ENCODE results near the gene EXOC1L. TPM values are rescaled to one million over a fixed set of nuclear protein-coding genes. Genes with fewer than 3 reads are reported as not detected.

Gene EXOC1L
- total RNA-seq, 4 donors from 2014 or later: not detected

DNA sequence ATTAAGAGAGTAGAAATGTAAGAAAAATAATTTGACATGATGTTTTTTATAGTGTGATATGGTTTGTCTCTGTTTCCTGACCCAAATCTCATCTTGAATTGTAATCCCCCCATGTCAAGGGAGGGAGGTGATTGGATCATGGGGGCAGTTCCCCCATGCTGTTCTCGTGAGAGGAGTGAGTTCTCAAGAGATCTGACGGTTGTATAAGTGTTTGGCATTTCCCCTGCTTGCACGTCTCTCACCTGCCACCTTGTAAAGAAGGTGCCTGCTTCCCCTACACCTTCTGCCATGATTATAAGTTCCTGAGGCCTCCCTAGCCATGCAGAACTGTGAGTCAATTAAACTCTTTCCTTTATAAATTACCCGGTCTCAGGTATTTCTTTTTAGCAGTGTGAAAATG lies 34.8 kb upstream of the EXOC1L start:
- Histone ChIP-seq H3K4me1 (no peaks in the 10 kb centered on the region), H3K9me3 (no peaks in the 10 kb centered on the region), H3K27ac (no peak overlapping the region), H3K27me3 (no peaks in the 10 kb centered on the region), H3K36me3 (no peaks in the 10 kb centered on the region), H3K4me3 (no peak overlapping the region)
- DNase-seq (ENCODE audit: low spot score in 2 of 2): no peak
- 42 to 44% methylated on average over 4 of the region's 4 CpGs for WGBS, 2 donors
- TF ChIP-seq EP300 (IDR thresholded peaks at IDR 0.05) (no peak), POLR2A (IDR thresholded peaks at IDR 0.05) (no peak)
- TF ChIP-seq, protein P1, sequence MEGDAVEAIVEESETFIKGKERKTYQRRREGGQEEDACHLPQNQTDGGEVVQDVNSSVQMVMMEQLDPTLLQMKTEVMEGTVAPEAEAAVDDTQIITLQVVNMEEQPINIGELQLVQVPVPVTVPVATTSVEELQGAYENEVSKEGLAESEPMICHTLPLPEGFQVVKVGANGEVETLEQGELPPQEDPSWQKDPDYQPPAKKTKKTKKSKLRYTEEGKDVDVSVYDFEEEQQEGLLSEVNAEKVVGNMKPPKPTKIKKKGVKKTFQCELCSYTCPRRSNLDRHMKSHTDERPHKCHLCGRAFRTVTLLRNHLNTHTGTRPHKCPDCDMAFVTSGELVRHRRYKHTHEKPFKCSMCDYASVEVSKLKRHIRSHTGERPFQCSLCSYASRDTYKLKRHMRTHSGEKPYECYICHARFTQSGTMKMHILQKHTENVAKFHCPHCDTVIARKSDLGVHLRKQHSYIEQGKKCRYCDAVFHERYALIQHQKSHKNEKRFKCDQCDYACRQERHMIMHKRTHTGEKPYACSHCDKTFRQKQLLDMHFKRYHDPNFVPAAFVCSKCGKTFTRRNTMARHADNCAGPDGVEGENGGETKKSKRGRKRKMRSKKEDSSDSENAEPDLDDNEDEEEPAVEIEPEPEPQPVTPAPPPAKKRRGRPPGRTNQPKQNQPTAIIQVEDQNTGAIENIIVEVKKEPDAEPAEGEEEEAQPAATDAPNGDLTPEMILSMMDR (IDR thresholded peaks at IDR 0.05): no peak

DNA sequence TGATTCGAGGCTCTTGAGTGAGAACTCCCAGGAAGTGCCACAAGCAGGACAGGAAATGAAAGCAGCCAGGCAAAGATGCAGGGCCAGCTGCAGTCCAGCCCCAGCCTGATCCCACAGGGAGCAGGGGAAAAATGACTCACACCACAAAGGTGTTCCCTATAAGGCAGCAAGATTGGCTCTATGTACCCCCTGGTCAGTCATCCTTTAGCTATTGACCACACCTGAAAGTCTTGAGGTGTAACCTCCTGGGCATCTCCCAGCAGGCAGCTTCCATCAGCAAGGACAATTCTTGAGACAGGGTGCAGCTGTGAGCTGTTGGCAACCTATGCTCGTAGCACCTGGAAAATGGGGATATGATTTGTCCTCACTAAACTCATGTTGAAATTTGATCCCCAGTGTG lies 27.9 kb upstream of the EXOC1L start:
- TF ChIP-seq EP300 (IDR thresholded peaks at IDR 0.05) (no peak), POLR2A (IDR thresholded peaks at IDR 0.05) (no peak)
- TF ChIP-seq, protein P1 (IDR thresholded peaks at IDR 0.05): no peak
- H3K9me3 ChIP-seq: no peaks in the 10 kb centered on the region
- peaks cover 0 to 34% of the 10 kb centered on the region in 2 donors for H3K27me3 ChIP-seq
- H3K4me3 ChIP-seq: no peak overlapping the region
- H3K4me1 ChIP-seq: peaks cover 0 to 6% (median 0%) of the 10 kb centered on the region in 4 donors
- no peaks in the 10 kb centered on the region for H3K36me3 ChIP-seq
- no peak overlapping the region for H3K27ac ChIP-seq
- 67 to 69% methylated on average over 2 of the region's 2 CpGs for WGBS, 2 donors
- DNase-seq (ENCODE audit: low spot score in 2 of 2): no peak

DNA sequence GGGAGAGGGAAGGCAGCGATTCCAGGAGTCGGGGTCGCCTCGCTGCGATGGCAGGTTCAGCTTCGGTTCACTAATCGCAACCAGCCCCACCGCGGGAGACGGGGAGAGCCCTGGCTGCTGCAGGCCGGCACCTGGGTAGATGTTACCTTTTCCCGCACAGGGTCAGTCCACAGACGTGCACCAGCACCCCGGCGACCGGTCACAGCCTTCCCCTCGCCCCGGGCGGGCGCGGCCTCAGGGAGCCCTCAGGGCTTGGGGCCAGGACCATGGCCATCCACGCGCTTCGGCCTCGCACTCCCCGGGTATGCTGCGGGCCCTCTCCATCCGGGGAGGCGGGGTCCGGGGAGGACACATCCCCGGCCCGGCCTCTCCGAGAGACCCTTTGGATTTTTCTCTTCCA lies 26.1 kb upstream of the EXOC1L start:
- WGBS, 2 donors: 8 to 9% methylated on average over 4 to 29 of the region's 33 CpGs
- Histone ChIP-seq H3K36me3 (no peaks in the 10 kb centered on the region), H3K27ac (no peak overlapping the region), H3K9me3 (no peaks in the 10 kb centered on the region), H3K4me1 (peaks cover 0 to 6% (median 0%) of the 10 kb centered on the region in 4 donors), H3K4me3 (peak overlapping the region in 1 of 4 donors; percentile 15), H3K27me3 (peaks cover 0 to 35% of the 10 kb centered on the region in 2 donors)
- DNase-seq (ENCODE audit: low spot score in 2 of 2): no peak
- TF ChIP-seq, protein P1 (IDR thresholded peaks at IDR 0.05): no peak
- TF ChIP-seq POLR2A (IDR thresholded peaks at IDR 0.05) (no peak), EP300 (IDR thresholded peaks at IDR 0.05) (no peak)

DNA sequence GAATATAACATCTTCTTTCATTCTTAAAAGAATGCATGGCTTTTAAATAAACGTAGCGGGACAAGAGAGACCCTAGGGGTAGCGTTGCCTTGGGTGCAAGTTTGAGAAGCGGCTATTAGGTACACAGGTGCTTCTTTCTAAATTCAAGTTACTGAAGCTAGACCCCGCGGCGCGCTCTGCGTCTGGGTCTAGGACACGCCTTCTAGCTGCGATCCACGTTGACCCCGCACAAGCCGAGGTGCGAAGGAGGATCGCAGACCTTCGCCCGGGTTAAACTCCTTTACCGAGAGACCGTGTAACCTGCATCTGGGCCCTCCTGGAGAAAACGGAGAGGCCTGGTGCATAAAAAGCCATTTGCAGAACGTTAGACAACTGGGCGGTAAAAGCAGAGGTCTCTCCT lies 25.5 kb upstream of the EXOC1L start:
- H3K4me1 ChIP-seq: peaks cover 0 to 6% (median 0%) of the 10 kb centered on the region in 4 donors
- no peak overlapping the region for H3K27ac ChIP-seq
- WGBS, 2 donors: 36 to 42% methylated on average over 23 of the region's 23 CpGs
- peaks cover 0 to 35% of the 10 kb centered on the region in 2 donors for H3K27me3 ChIP-seq
- no peak overlapping the region for H3K4me3 ChIP-seq
- TF ChIP-seq EP300 (IDR thresholded peaks at IDR 0.05): no peak
- TF ChIP-seq, protein P1 (IDR thresholded peaks at IDR 0.05): no peak
- TF ChIP-seq POLR2A (IDR thresholded peaks at IDR 0.05): no peak
- no peaks in the 10 kb centered on the region for H3K9me3 ChIP-seq
- DNase-seq (ENCODE audit: low spot score in 2 of 2): no peak
- no peaks in the 10 kb centered on the region for H3K36me3 ChIP-seq

DNA sequence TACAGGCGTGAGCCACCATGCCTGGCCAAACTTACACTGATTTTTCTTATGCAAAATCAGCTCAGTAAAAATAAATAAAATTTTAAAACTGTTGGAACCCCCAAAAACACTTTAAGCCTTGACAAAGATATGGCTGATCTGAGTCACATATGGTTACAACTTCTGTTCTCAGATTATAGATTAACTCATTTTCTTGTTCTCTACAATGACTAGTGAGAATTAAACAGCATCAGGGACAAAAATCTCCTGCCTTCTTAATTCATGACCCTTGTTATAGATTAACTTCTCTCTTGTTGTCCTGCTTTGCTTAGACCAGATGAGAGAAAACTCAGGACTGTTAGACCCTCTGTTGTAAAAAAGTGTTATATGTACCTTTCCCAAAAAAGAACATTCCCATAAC lies 24.2 kb upstream of the EXOC1L start:
- 96 to 100% methylated on average over 1 of the region's 1 CpG for WGBS, 2 donors
- H3K4me3 ChIP-seq: no peak overlapping the region
- H3K4me1 ChIP-seq: peaks cover 0 to 6% (median 0%) of the 10 kb centered on the region in 4 donors
- no peaks in the 10 kb centered on the region for H3K36me3 ChIP-seq
- peaks cover 0 to 35% of the 10 kb centered on the region in 2 donors for H3K27me3 ChIP-seq
- TF ChIP-seq, protein P1 (IDR thresholded peaks at IDR 0.05): no peak
- TF ChIP-seq EP300 (IDR thresholded peaks at IDR 0.05): no peak
- no peak for TF ChIP-seq POLR2A (IDR thresholded peaks at IDR 0.05)
- H3K9me3 ChIP-seq: no peaks in the 10 kb centered on the region
- no peak for DNase-seq (ENCODE audit: low spot score in 2 of 2)
- no peak overlapping the region for H3K27ac ChIP-seq
